Endodermal cell (in vitro differentiated cells): ENCODE data around the gene LINC01488. TPM values are rescaled to one million over a fixed set of nuclear protein-coding genes. Genes with fewer than 3 reads are reported as not detected.

Experiments used
- DNase-seq: peaks from one replicate; pipeline ENCODE4 v3.0.0-alpha.2; 2017
- H3K27ac ChIP-seq: 2 replicates; pipeline ENCODE4 v1.5.1; 2013; ENCODE audit warnings: mild to moderate bottlenecking, low read depth, low read length, moderate library complexity
- H3K27me3 ChIP-seq: 2 replicates; pipeline ENCODE4 v1.6.1; 2013; ENCODE audit warnings: mild to moderate bottlenecking, low read length, moderate library complexity; ENCODE audit not compliant: insufficient read depth, control insufficient read depth, poor library complexity, severe bottlenecking
- H3K36me3 ChIP-seq: 2 replicates; pipeline ENCODE4 v1.7.0; 2013; ENCODE audit warnings: mild to moderate bottlenecking, low read length, moderate library complexity; ENCODE audit not compliant: control insufficient read depth, insufficient read depth
- H3K4me1 ChIP-seq: one replicate; pipeline ENCODE4 v1.7.0; 2013; ENCODE audit warnings: low read length; ENCODE audit not compliant: control insufficient read depth, insufficient read depth
- H3K4me3 ChIP-seq: 2 replicates; pipeline ENCODE4 v1.5.1; 2013; ENCODE audit warnings: mild to moderate bottlenecking, low read length, moderate library complexity
- H3K9ac ChIP-seq: 2 replicates; pipeline ENCODE4 v1.6.1; 2013; ENCODE audit warnings: mild to moderate bottlenecking, low read length, moderate library complexity; ENCODE audit not compliant: poor library complexity, severe bottlenecking; ENCODE audit errors: extremely low read depth
- H3K9me3 ChIP-seq: 2 replicates; pipeline ENCODE4 v1.6.1; 2013; ENCODE audit warnings: mild to moderate bottlenecking, low read length, moderate library complexity; ENCODE audit not compliant: control insufficient read depth
- H3K27ac Mint-ChIP-seq: 2 replicates; pipeline ENCODE4 v1.8.0; 2020; ENCODE audit warnings: mixed read lengths
- H3K27me3 Mint-ChIP-seq: 2 replicates; pipeline ENCODE4 v1.8.0; 2021; ENCODE audit warnings: mild to moderate bottlenecking, mixed read lengths; ENCODE audit not compliant: insufficient read depth
- H3K36me3 Mint-ChIP-seq: 2 replicates; pipeline ENCODE4 v1.8.0; 2020; ENCODE audit warnings: low read depth, mixed read lengths
- H3K4me1 Mint-ChIP-seq: 2 replicates; pipeline ENCODE4 v1.8.0; 2020; ENCODE audit warnings: mixed read lengths
- H3K4me3 Mint-ChIP-seq: 2 replicates; pipeline ENCODE4 v1.8.0; 2020; ENCODE audit warnings: mild to moderate bottlenecking, moderate library complexity, mixed read lengths
- H3K9me3 Mint-ChIP-seq: 2 replicates; pipeline ENCODE4 v1.8.0; 2020; ENCODE audit warnings: mild to moderate bottlenecking, mixed read lengths
- CTCF ChIP-seq: fragments of 200-600 bp; sonication (generic); conservative IDR thresholded peaks from 2 replicates; pipeline ENCODE4 v1.5.0; 2021; ENCODE audit warnings: antibody characterized with exemption, mild to moderate bottlenecking
- WGBS, 2 experiments: methylation state at CpG; one replicate each; pipeline versions ENCODE4 v1.1.5 to v1.1.7; 2013; ENCODE audit warnings: missing lambda C conversion rate in 2 of 2, mixed read lengths in 1 of 2; ENCODE audit not compliant: insufficient coverage in 1 of 2, insufficient read length in 1 of 2; 5-methylcytosine and 5-hydroxymethylcytosine counted together
- total RNA-seq, 2 donors: library from RNA; stranded (reverse); fragmentation: NEBNext Ultra II Directional in 1 of 2; extraction: Animal tissue kit (Norgen Biotek cat#: 25700) in 1 of 2; gene quantifications; 2 replicates in 1 of 2; 3 replicates in 1 of 2; pipeline ENCODE4 v1.2.1, GENCODE V29; 2021

LINC01488 gene
- total RNA-seq, 2 donors from 2014 or later, result not detected

GRCh38 chr11:69487849-69488542 lies 6.5 kb downstream of the LINC01488 start:
- no peak overlapping the region for H3K4me3 ChIP-seq
- no peaks in the 10 kb centered on the region for H3K36me3 Mint-ChIP-seq
- H3K36me3 ChIP-seq, result no peaks in the 10 kb centered on the region
- no peaks in the 10 kb centered on the region for H3K9me3 Mint-ChIP-seq
- H3K27ac ChIP-seq, result no peak overlapping the region
- no peaks in the 10 kb centered on the region for H3K9me3 ChIP-seq
- no peak for TF ChIP-seq CTCF
- H3K27ac Mint-ChIP-seq, result no peak overlapping the region
- H3K9ac ChIP-seq, result no peak overlapping the region
- H3K27me3 Mint-ChIP-seq, result peaks cover 2% of the 10 kb centered on the region
- 92 to 94% methylated on average over 10 to 17 of the region's 17 CpGs for WGBS, 2 experiments
- no peaks in the 10 kb centered on the region for H3K27me3 ChIP-seq
- H3K4me1 ChIP-seq, result no peaks in the 10 kb centered on the region
- no peak for DNase-seq
- H3K4me3 Mint-ChIP-seq, result no peak overlapping the region
- H3K4me1 Mint-ChIP-seq, result peaks cover 5% of the 10 kb centered on the region

- Mint-ChIP-seq H3K4me1 (peaks cover 5% of the 10 kb centered on the region), H3K27ac (no peak overlapping the region), H3K4me3 (no peak overlapping the region), H3K36me3 (no peaks in the 10 kb centered on the region), H3K9me3 (no peaks in the 10 kb centered on the region), H3K27me3 (peaks cover 2% of the 10 kb centered on the region)
- H3K4me3 ChIP-seq, result no peak overlapping the region
- H3K27me3 ChIP-seq, result no peaks in the 10 kb centered on the region
- H3K9ac ChIP-seq, result no peak overlapping the region
- H3K27ac ChIP-seq, result no peak overlapping the region
- no peaks in the 10 kb centered on the region for H3K36me3 ChIP-seq
- 93 to 95% methylated on average over 12 to 16 of the region's 16 CpGs for WGBS, 2 experiments
- DNase-seq, result no peak
- TF ChIP-seq CTCF, result no peak
- no peaks in the 10 kb centered on the region for H3K9me3 ChIP-seq
- H3K4me1 ChIP-seq, result no peaks in the 10 kb centered on the region
These were observed 7.1 kb downstream of the LINC01488 start for GRCh38 chr11:69488543-69488940.

GRCh38 chr11:69489031-69489745 lies 7.7 kb downstream of the LINC01488 start:
- H3K27ac ChIP-seq, result no peak overlapping the region
- Mint-ChIP-seq H3K9me3 (no peaks in the 10 kb centered on the region), H3K4me3 (no peak overlapping the region), H3K27me3 (peaks cover 2% of the 10 kb centered on the region), H3K4me1 (peaks cover 5% of the 10 kb centered on the region), H3K36me3 (no peaks in the 10 kb centered on the region), H3K27ac (no peak overlapping the region)
- 91 to 92% methylated on average over 21 to 23 of the region's 23 CpGs for WGBS, 2 experiments
- no peaks in the 10 kb centered on the region for H3K9me3 ChIP-seq
- H3K9ac ChIP-seq, result no peak overlapping the region
- no peak for TF ChIP-seq CTCF
- no peak overlapping the region for H3K4me3 ChIP-seq
- no peaks in the 10 kb centered on the region for H3K4me1 ChIP-seq
- DNase-seq, result no peak
- no peaks in the 10 kb centered on the region for H3K36me3 ChIP-seq
- no peaks in the 10 kb centered on the region for H3K27me3 ChIP-seq
